ENCODE data around the gene GRIN1.
A peak's percentile ranks its signal among the peaks of the same experiment; 100 is the strongest.

DNA sequence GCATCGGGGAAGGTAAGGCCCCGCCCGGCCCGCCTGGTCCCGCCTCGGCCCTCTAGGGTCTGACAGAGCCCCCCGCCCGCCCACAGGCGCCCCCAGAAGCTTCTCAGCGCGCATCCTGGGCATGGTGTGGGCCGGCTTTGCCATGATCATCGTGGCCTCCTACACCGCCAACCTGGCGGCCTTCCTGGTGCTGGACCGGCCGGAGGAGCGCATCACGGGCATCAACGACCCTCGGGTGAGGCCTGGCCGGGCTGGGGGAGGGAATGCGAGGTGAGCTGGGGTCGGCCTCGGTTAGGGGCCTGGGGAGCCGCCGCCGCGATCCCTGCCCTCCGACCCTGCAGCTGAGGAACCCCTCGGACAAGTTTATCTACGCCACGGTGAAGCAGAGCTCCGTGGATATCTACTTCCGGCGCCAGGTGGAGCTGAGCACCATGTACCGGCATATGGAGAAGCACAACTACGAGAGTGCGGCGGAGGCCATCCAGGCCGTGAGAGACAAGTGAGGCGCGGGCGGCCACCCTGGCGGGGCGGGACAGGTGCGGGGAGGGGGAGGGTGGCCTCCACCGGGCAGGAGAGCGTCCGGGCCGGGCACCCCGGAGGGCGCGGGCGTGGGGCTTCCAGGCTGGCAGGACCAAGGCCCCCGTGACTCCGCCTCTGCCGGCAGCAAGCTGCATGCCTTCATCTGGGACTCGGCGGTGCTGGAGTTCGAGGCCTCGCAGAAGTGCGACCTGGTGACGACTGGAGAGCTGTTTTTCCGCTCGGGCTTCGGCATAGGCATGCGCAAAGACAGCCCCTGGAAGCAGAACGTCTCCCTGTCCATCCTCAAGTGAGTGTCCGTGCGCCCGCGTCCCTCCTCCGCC lies 23.8 kb downstream of the GRIN1 start:
- TF ChIP-seq, protein P1, sequence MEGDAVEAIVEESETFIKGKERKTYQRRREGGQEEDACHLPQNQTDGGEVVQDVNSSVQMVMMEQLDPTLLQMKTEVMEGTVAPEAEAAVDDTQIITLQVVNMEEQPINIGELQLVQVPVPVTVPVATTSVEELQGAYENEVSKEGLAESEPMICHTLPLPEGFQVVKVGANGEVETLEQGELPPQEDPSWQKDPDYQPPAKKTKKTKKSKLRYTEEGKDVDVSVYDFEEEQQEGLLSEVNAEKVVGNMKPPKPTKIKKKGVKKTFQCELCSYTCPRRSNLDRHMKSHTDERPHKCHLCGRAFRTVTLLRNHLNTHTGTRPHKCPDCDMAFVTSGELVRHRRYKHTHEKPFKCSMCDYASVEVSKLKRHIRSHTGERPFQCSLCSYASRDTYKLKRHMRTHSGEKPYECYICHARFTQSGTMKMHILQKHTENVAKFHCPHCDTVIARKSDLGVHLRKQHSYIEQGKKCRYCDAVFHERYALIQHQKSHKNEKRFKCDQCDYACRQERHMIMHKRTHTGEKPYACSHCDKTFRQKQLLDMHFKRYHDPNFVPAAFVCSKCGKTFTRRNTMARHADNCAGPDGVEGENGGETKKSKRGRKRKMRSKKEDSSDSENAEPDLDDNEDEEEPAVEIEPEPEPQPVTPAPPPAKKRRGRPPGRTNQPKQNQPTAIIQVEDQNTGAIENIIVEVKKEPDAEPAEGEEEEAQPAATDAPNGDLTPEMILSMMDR (IDR thresholded peaks at IDR 0.05) = no peak
- peak; percentile 17 for TF ChIP-seq EZH2 (IDR thresholded peaks at IDR 0.05; ENCODE audit: borderline replicate concordance, insufficient read depth, low read depth, low read length, poor library complexity, severe bottlenecking)
